Renal cortex interstitium (tissue), 11 donors: ENCODE results near the gene RNF220. TPM values are rescaled to one million over a fixed set of nuclear protein-coding genes. Genes with fewer than 3 reads are reported as not detected.

Experiments used
- DNase-seq, 11 donors: peaks; one replicate each; pipeline ENCODE4 v3.0.0-alpha.2; 2013; ENCODE audit warnings: low read depth in 9 of 11, low spot score in 4 of 11; ENCODE audit errors: extremely low read depth in 1 of 11
- polyA plus RNA-seq, 3 donors: library from polyadenylated mRNA; unstranded; fragments of 120-200 nt; gene quantifications; one replicate each; pipeline ENCODE4 v1.2.1, GENCODE V29; 2013; ENCODE audit not compliant: insufficient read length in 3 of 3

The RNF220 gene
- polyA plus RNA-seq, 3 donors = 94.1 to 103 (median 102) TPM

GRCh38 chr1:44532567-44532944 is 127.5 kb downstream of the RNF220 start:
- DNase-seq = no peak

- no peak for DNase-seq
These were observed 129.7 kb downstream of the RNF220 start for GRCh38 chr1:44534771-44535170.

- DNase-seq = no peak
These were observed 131.5 kb downstream of the RNF220 start for GRCh38 chr1:44536357-44537209.

GRCh38 chr1:44537538-44537937 is 132.5 kb downstream of the RNF220 start:
- DNase-seq = no peak

- no peak for DNase-seq
These were observed 132.9 kb downstream of the RNF220 start for GRCh38 chr1:44537956-44538355.

GRCh38 chr1:44539991-44540730 is 135.1 kb downstream of the RNF220 start:
- peak in 2 of 11 donors; percentile 36 to 57 for DNase-seq

GRCh38 chr1:44542420-44543063 is 137.5 kb downstream of the RNF220 start:
- no peak for DNase-seq

- DNase-seq = no peak
These were observed 138.1 kb downstream of the RNF220 start for GRCh38 chr1:44543064-44543744.

- no peak for DNase-seq
These were observed 138.7 kb downstream of the RNF220 start for GRCh38 chr1:44543786-44544185.

- no peak for DNase-seq
These were observed 139.9 kb downstream of the RNF220 start for GRCh38 chr1:44544960-44545359.

- DNase-seq = no peak
These were observed 140.9 kb downstream of the RNF220 start for GRCh38 chr1:44545961-44546360.

GRCh38 chr1:44546403-44547053 is 141.5 kb downstream of the RNF220 start:
- no peak for DNase-seq

- no peak for DNase-seq
These were observed 142.3 kb downstream of the RNF220 start for GRCh38 chr1:44547361-44547760.

- no peak for DNase-seq
These were observed 142.8 kb downstream of the RNF220 start for GRCh38 chr1:44547837-44548236.

GRCh38 chr1:44549510-44549909 is 144.5 kb downstream of the RNF220 start:
- DNase-seq = no peak

- no peak for DNase-seq
These were observed 148.2 kb downstream of the RNF220 start for GRCh38 chr1:44553127-44553758.

GRCh38 chr1:44553771-44554170 is 148.7 kb downstream of the RNF220 start:
- no peak for DNase-seq

GRCh38 chr1:44554706-44555105 is 149.7 kb downstream of the RNF220 start:
- DNase-seq = no peak
